Lung (tissue), 12 donors: ENCODE measurements around the gene STK32B. TPM values are rescaled to one million over a fixed set of nuclear protein-coding genes. Genes with fewer than 3 reads are reported as not detected.

Source experiments
- ATAC-seq: fragments of 200-7000 bp; cut with Tn5 transposase; one replicate; pipeline ENCODE4 v1.9.1; 2020; ENCODE audit warnings: moderate number of reproducible peaks; ENCODE audit not compliant: insufficient read depth, low FRiP score
- DNase-seq, 3 donors: peaks; one replicate each; pipeline ENCODE4 v3.0.0-alpha.2; 2013 to 2017
- H3K27ac ChIP-seq, 2 donors: one replicate each; pipeline ENCODE4 v1.5.1; 2013; ENCODE audit warnings: mild to moderate bottlenecking in 2 of 2, moderate library complexity in 2 of 2, control low read depth in 1 of 2, inconsistent platforms in 1 of 2, low read depth in 1 of 2, low read length in 1 of 2
- H3K27me3 ChIP-seq, 3 donors: one replicate each; pipeline ENCODE4 v1.5.1; 2013; ENCODE audit warnings: low read length in 2 of 3; ENCODE audit not compliant: control insufficient read depth in 3 of 3, insufficient read depth in 3 of 3
- H3K36me3 ChIP-seq, 4 donors: one replicate each; pipeline ENCODE4 v1.5.1; 2013; ENCODE audit warnings: low read length in 4 of 4, mild to moderate bottlenecking in 1 of 4, moderate library complexity in 1 of 4; ENCODE audit not compliant: control insufficient read depth in 4 of 4, insufficient read depth in 4 of 4
- H3K4me1 ChIP-seq, 5 donors: one replicate each; pipeline ENCODE4 v1.5.1; 2013; ENCODE audit warnings: low read length in 5 of 5, mild to moderate bottlenecking in 2 of 5, moderate library complexity in 1 of 5; ENCODE audit not compliant: control insufficient read depth in 5 of 5, insufficient read depth in 5 of 5
- H3K4me3 ChIP-seq: one replicate; pipeline ENCODE4 v1.5.1; 2013; ENCODE audit warnings: mild to moderate bottlenecking, control low read depth, moderate library complexity
- H3K9ac ChIP-seq, 2 donors: one replicate each; pipeline ENCODE4 v1.5.1; 2013; ENCODE audit warnings: low read length in 2 of 2, control low read depth in 1 of 2; ENCODE audit not compliant: insufficient read depth in 1 of 2
- H3K9me3 ChIP-seq, 4 donors: one replicate each; pipeline ENCODE4 v1.5.1; 2013; ENCODE audit warnings: low read length in 3 of 4, mild to moderate bottlenecking in 1 of 4, moderate library complexity in 1 of 4; ENCODE audit not compliant: control insufficient read depth in 4 of 4, insufficient read depth in 3 of 4
- WGBS, 2 donors: extraction: QIAGEN DNeasy Blood & Tissue Kit; methylation state at CpG; one replicate each; pipeline ENCODE4 v1.1.7; 2013; 5-methylcytosine and 5-hydroxymethylcytosine counted together
- polyA plus RNA-seq, 2 donors: library from polyadenylated mRNA; stranded (reverse); fragments of 200-250 nt; gene quantifications; one replicate each; pipeline ENCODE4 v1.2.1, GENCODE V29; 2013
- total RNA-seq, 2 donors: library from RNA; depleted of rRNA in 1 of 2; stranded (reverse); fragments of >200 nt in 1 of 2; gene quantifications; one replicate each; pipeline ENCODE4 v1.2.1, GENCODE V29; 2014 to 2021
- TF ChIP-seq, protein P1 (sequence below): IDR thresholded peaks from 2 replicates; pipeline ENCODE4 v1.5.1; 2012; ENCODE audit warnings: mild to moderate bottlenecking; ENCODE audit errors: control extremely low read depth, extremely low read depth
- donor health status: control.
- donor health status: control.
- donor health status: Bipolar disorder and iron deficiency.
- donor health status: healthy.
- donor health status: DM: yes; HTN: yes; CAD: no.

Gene STK32B
- total and polyA plus RNA-seq, 4 donors, result 0.29 to 2.2 (median 1.4) TPM

DNA sequence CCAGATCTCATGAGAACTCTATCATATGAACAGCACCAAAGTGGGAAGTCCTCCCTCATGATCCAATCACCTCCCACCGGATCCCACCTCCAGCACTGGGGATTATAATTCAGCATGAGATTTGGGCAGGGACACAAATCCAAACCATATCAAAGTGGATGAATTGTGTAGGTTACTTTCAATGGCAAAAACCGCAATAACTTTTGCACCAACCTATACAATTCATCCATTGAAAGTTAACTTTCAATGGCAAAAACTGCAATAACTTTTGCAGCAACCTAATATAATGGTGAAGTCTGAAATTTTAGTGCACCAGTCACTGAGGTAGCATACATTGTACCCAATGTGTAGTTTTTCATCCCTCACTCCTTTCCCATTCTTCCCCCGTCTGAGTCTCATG is 16.6 kb downstream of the STK32B start:
- TF ChIP-seq, protein P1, sequence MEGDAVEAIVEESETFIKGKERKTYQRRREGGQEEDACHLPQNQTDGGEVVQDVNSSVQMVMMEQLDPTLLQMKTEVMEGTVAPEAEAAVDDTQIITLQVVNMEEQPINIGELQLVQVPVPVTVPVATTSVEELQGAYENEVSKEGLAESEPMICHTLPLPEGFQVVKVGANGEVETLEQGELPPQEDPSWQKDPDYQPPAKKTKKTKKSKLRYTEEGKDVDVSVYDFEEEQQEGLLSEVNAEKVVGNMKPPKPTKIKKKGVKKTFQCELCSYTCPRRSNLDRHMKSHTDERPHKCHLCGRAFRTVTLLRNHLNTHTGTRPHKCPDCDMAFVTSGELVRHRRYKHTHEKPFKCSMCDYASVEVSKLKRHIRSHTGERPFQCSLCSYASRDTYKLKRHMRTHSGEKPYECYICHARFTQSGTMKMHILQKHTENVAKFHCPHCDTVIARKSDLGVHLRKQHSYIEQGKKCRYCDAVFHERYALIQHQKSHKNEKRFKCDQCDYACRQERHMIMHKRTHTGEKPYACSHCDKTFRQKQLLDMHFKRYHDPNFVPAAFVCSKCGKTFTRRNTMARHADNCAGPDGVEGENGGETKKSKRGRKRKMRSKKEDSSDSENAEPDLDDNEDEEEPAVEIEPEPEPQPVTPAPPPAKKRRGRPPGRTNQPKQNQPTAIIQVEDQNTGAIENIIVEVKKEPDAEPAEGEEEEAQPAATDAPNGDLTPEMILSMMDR, result no peak
- DNase-seq (no peak), ATAC-seq (no peak)

GRCh38 chr4:5069901-5070300 is 18.6 kb downstream of the STK32B start:
- H3K36me3 ChIP-seq, result no peaks in the 10 kb centered on the region
- TF ChIP-seq, protein P1, result no peak
- H3K4me3 ChIP-seq, result no peak overlapping the region
- DNase-seq, result no peak
- H3K9me3 ChIP-seq, result peaks cover 0 to 4% (median 0%) of the 10 kb centered on the region in 4 donors
- 61 to 77% methylated on average over 5 of the region's 5 CpGs for WGBS, 2 donors
- ATAC-seq, result no peak
- H3K9ac ChIP-seq, result no peak overlapping the region
- H3K27ac ChIP-seq, result no peak overlapping the region
- peaks cover 0 to 2% (median 0%) of the 10 kb centered on the region in 3 donors for H3K27me3 ChIP-seq
- no peaks in the 10 kb centered on the region for H3K4me1 ChIP-seq

More for the DNA sequence above, 16.6 kb downstream of the STK32B start:
- Histone ChIP-seq H3K9ac (no peak overlapping the region), H3K27me3 (peaks cover 0 to 2% (median 0%) of the 10 kb centered on the region in 3 donors), H3K36me3 (no peaks in the 10 kb centered on the region), H3K4me1 (no peaks in the 10 kb centered on the region), H3K9me3 (peaks cover 0 to 4% (median 0%) of the 10 kb centered on the region in 4 donors), H3K27ac (no peak overlapping the region), H3K4me3 (no peak overlapping the region)
- WGBS, 2 donors, result 84 to 96% methylated on average over 3 of the region's 3 CpGs

GRCh38 chr4:5072948-5073347 is 21.7 kb downstream of the STK32B start:
- 83% methylated on average over 1 of the region's 1 CpG for WGBS, 2 donors
- no peaks in the 10 kb centered on the region for H3K36me3 ChIP-seq
- ATAC-seq (no peak), DNase-seq (no peak)
- H3K4me1 ChIP-seq, result no peaks in the 10 kb centered on the region
- peaks cover 0 to 3% (median 2%) of the 10 kb centered on the region in 3 donors for H3K27me3 ChIP-seq
- peaks cover 0 to 9% (median 0%) of the 10 kb centered on the region in 4 donors for H3K9me3 ChIP-seq
- TF ChIP-seq, protein P1, result no peak
- no peak overlapping the region for H3K9ac ChIP-seq
- no peak overlapping the region for H3K4me3 ChIP-seq
- no peak overlapping the region for H3K27ac ChIP-seq

DNA sequence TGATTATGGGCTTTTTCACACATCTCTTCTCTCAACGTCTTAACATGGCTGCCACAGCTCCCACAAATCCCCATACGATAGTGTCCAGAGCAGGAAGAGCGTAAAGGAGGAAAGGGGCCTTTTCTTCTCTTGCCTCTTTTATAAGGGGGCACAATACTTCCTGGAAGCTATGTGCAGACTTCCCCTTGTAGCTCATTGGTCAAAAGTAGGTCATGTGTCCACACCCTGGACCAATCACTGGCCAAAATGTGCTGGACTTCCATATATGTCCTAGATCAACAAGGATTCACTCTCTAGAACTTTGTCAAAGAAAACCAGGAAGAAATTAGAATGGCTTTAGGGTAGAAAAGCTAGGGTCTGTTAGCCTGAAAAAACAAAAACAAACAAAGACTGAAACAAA is 26.7 kb downstream of the STK32B start:
- Histone ChIP-seq H3K4me3 (no peak overlapping the region), H3K9me3 (peaks cover 0 to 12% (median 3%) of the 10 kb centered on the region in 4 donors), H3K27ac (no peak overlapping the region), H3K4me1 (no peaks in the 10 kb centered on the region), H3K9ac (no peak overlapping the region), H3K27me3 (peaks cover 0 to 3% (median 0%) of the 10 kb centered on the region in 3 donors), H3K36me3 (no peaks in the 10 kb centered on the region)
- 93% methylated on average over 3 of the region's 3 CpGs for WGBS, 2 donors
- ATAC-seq, result no peak
- no peak for DNase-seq
- TF ChIP-seq, protein P1, result no peak
